Activated naive CD4-positive, alpha-beta T cell treated with anti-CD3 and anti-CD28 coated beads for 36 hours (primary cell): Measurements from ENCODE around the gene SLC15A4. TPM values are rescaled to one million over a fixed set of nuclear protein-coding genes. Genes with fewer than 3 reads are reported as not detected.
A peak's percentile ranks its signal among the peaks of the same experiment; 100 is the strongest.
"Not testable (repeated sequence)": the region's sequence is repeated elsewhere in the genome, so short reads cannot be mapped to it uniquely, and the experiment has no call there.

Experiments used
- CTCF ChIA-PET: fragments of 350-600 bp; sonication (Branson Sonifier 250); formaldehyde crosslinking; loops from one replicate; lab custom pipeline; 2021; ENCODE audit warnings: antibody characterized with exemption; lab: Charles Lee
- DNase-seq: peaks from one replicate; pipeline ENCODE4 v3.0.0-alpha.2; 2020
- H3K27ac Mint-ChIP-seq: one replicate; pipeline ENCODE4 v1.8.0; 2021; ENCODE audit warnings: mild to moderate bottlenecking, mixed read lengths
- H3K27me3 Mint-ChIP-seq: one replicate; pipeline ENCODE4 v1.8.0; 2021; ENCODE audit warnings: low read depth, mixed read lengths
- H3K36me3 Mint-ChIP-seq: one replicate; pipeline ENCODE4 v1.8.0; 2021; ENCODE audit warnings: low read depth, mixed read lengths
- H3K4me1 Mint-ChIP-seq: one replicate; pipeline ENCODE4 v1.8.0; 2021; ENCODE audit warnings: low read depth, mixed read lengths
- H3K4me3 Mint-ChIP-seq: one replicate; pipeline ENCODE4 v1.8.0; 2021; ENCODE audit warnings: mild to moderate bottlenecking, moderate library complexity, mixed read lengths
- H3K9me3 Mint-ChIP-seq: one replicate; pipeline ENCODE4 v1.8.0; 2021; ENCODE audit warnings: mixed read lengths
- intact Hi-C: fragments of 100-400 bp; cut with micrococcal nuclease; formaldehyde crosslinking; loops from one replicate; pipeline ENCODE4 v1.15.1; 2023
- total RNA-seq, 2 experiments: library from RNA; stranded (reverse); gene quantifications; one replicate each; pipeline ENCODE4 v1.2.3, GENCODE V29; 2021

Gene SLC15A4
- total RNA-seq, 2 experiments from 2014 or later, result 10.1 to 10.3 TPM

- H3K9me3 Mint-ChIP-seq, CTCF ChIA-PET, DNase-seq, H3K27ac Mint-ChIP-seq, H3K4me3 Mint-ChIP-seq, H3K36me3 Mint-ChIP-seq, intact Hi-C loops, H3K4me1 Mint-ChIP-seq: not testable (repeated sequence)
- H3K27me3 Mint-ChIP-seq, result peaks cover 14% of the 10 kb centered on the region
Observed at GRCh38 chr12:128839885-128840284, 16.1 kb upstream of the SLC15A4 start.

DNA sequence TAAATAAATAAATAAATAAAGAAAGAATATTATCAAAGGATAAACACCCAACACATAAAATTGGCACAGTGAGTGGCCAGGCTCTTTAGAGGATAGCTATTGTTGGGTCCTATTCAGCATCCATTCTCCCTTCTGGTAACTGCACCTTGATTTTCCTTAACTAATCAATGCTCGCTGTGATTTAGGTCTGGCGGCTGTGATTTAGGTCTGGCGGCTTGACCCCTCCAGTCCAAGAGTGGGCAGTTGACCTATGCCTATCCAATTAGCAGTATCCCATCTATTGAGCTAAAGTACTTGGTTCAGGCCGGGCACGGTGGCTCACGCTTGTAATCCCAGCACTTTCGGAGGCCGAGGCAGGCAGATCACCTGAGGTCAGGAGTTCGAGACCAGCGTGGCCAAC, 9.7 kb upstream of the SLC15A4 start:
- no peaks in the 10 kb centered on the region for H3K9me3 Mint-ChIP-seq
- H3K4me1 Mint-ChIP-seq, result peaks cover 8% of the 10 kb centered on the region
- no peaks in the 10 kb centered on the region for H3K36me3 Mint-ChIP-seq
- CTCF ChIA-PET, result interaction anchor here (1.1 kb wide), 1 partner anchor 8 kb away, joined by 3 read pairs; no protein-coding TSS in a partner anchor
- DNase-seq, result no peak
- intact Hi-C loops, result no loop called here
- H3K27ac Mint-ChIP-seq, result no peak overlapping the region
- H3K4me3 Mint-ChIP-seq, result no peak overlapping the region
- peaks cover 20% of the 10 kb centered on the region for H3K27me3 Mint-ChIP-seq

GRCh38 chr12:128830505-128830893, 6.7 kb upstream of the SLC15A4 start:
- Mint-ChIP-seq H3K9me3 (peaks cover 4% of the 10 kb centered on the region), H3K4me3 (no peak overlapping the region), H3K27ac (no peak overlapping the region), H3K27me3 (peaks cover 22% of the 10 kb centered on the region), H3K4me1 (peaks cover 8% of the 10 kb centered on the region), H3K36me3 (no peaks in the 10 kb centered on the region)
- CTCF ChIA-PET, result interaction anchor here (1.6 kb wide), 1 partner anchor 49 kb away, joined by 5 read pairs; no protein-coding TSS in a partner anchor
- intact Hi-C loops, result loop anchor here (1.0 kb wide), 1 partner anchor 85 kb away; no protein-coding TSS in a partner anchor
- no peak for DNase-seq

DNA sequence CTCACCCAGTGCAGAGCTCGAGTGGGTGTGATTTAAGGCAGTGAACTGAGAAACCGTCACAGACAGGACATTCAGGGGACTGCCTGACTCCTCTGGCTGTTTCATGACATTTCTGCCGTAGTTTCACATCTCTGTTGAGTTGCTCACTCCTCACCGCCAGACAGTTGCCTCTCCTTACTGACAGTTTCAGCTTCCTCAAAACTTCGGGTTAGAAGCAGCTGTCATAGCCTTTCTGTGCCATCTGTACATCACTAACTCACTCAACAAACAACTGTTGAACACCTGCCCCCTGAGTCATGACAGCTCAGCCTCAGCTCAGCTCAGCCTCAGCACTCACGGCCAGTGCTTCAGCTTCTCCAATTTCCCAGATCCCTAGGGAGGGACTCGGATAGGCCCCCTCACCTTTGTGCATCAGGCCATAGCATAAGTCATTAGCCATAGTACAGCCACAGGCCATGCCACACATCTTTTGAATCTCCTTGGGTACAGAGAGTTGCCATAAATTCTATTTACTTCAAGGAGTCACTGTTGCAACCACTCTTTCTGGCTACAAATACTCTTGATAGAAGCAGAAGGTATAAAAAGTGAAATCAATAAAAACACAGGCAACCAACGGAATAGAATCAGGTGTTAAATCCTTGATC, 6.2 kb upstream of the SLC15A4 start:
- peaks cover 4% of the 10 kb centered on the region for H3K9me3 Mint-ChIP-seq
- no peak overlapping the region for H3K4me3 Mint-ChIP-seq
- CTCF ChIA-PET, result interaction anchor here (1.6 kb wide), 1 partner anchor 48 kb away, joined by 5 read pairs; no protein-coding TSS in a partner anchor
- peak overlapping the region; percentile 37 for H3K27ac Mint-ChIP-seq
- no peaks in the 10 kb centered on the region for H3K36me3 Mint-ChIP-seq
- DNase-seq, result peak; percentile 40
- peaks cover 18% of the 10 kb centered on the region for H3K27me3 Mint-ChIP-seq
- intact Hi-C loops, result loop anchor here (1.0 kb wide), 1 partner anchor 85 kb away; no protein-coding TSS in a partner anchor
- H3K4me1 Mint-ChIP-seq, result peaks cover 9% of the 10 kb centered on the region

- Mint-ChIP-seq H3K9me3 (peaks cover 4% of the 10 kb centered on the region), H3K36me3 (no peaks in the 10 kb centered on the region), H3K4me3 (no peak overlapping the region), H3K4me1 (peaks cover 14% of the 10 kb centered on the region), H3K27ac (no peak overlapping the region), H3K27me3 (peaks cover 18% of the 10 kb centered on the region)
- CTCF ChIA-PET, result no interaction called here
- no peak for DNase-seq
- intact Hi-C loops, result no loop called here
Observed at GRCh38 chr12:128827724-128828123, 4.0 kb upstream of the SLC15A4 start.

- intact Hi-C loops, result no loop called here
- no peak overlapping the region for H3K4me3 Mint-ChIP-seq
Observed at GRCh38 chr12:128825835-128826234, 2.1 kb upstream of the SLC15A4 start.

DNA sequence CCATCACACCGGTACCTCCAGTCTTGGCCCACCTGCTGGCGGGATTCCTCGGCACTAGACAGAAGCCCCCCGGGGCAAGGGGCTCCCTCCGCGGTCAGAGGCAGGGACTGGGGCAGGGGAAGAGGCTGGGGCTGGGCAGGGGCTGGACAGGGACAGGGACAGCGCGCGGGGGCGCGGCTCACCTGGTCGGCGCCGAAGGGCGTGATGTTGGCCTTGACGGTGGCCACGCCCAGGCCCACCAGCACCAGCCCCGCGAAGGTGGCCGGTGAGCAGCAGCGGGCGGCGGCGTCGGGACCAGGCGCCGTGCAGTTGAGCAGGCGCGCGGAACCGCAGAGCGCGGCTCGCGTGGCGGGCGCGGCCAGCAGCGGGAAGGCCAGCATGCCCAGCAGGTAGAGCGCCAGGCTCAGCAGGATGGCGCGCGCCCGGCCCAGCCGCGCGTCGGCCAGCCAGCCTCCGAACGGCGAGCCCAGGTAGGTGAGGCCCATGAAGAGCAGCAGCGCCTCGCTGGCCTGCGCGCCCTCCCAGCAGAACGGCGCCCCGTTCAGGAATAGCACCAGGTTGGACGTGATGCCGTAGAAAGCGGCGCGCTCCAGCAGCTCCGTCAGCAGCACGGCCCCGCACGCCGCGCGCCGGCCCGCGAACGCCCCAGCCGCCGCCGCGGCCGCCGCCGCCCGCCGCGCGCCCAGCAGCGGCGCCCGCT, 392 bp downstream of the SLC15A4 start:
- CTCF ChIA-PET, result interaction anchor here (1.0 kb wide), 1 partner anchor 40 kb away, joined by 3 read pairs; no protein-coding TSS in a partner anchor
- no peak overlapping the region for H3K27ac Mint-ChIP-seq
- peaks cover 15% of the 10 kb centered on the region for H3K36me3 Mint-ChIP-seq
- no peak for DNase-seq
- intact Hi-C loops, result no loop called here
- peaks cover 6% of the 10 kb centered on the region for H3K27me3 Mint-ChIP-seq
- peaks cover 34% of the 10 kb centered on the region for H3K4me1 Mint-ChIP-seq
- H3K4me3 Mint-ChIP-seq, result peak overlapping the region; percentile 79
- H3K9me3 Mint-ChIP-seq, result peaks cover 4% of the 10 kb centered on the region

More at GRCh38 chr12:128825835-128826234, 2.1 kb upstream of the SLC15A4 start:
- DNase-seq, result no peak
- CTCF ChIA-PET, result interaction anchor here (0.8 to 1.5 kb wide), 2 partner anchors 8 to 775 kb away, joined by 3 read pairs; no protein-coding TSS in a partner anchor
- Mint-ChIP-seq H3K9me3 (peaks cover 4% of the 10 kb centered on the region), H3K27me3 (peaks cover 18% of the 10 kb centered on the region), H3K36me3 (peaks cover 7% of the 10 kb centered on the region), H3K4me1 (peaks cover 29% of the 10 kb centered on the region), H3K27ac (no peak overlapping the region)

DNA sequence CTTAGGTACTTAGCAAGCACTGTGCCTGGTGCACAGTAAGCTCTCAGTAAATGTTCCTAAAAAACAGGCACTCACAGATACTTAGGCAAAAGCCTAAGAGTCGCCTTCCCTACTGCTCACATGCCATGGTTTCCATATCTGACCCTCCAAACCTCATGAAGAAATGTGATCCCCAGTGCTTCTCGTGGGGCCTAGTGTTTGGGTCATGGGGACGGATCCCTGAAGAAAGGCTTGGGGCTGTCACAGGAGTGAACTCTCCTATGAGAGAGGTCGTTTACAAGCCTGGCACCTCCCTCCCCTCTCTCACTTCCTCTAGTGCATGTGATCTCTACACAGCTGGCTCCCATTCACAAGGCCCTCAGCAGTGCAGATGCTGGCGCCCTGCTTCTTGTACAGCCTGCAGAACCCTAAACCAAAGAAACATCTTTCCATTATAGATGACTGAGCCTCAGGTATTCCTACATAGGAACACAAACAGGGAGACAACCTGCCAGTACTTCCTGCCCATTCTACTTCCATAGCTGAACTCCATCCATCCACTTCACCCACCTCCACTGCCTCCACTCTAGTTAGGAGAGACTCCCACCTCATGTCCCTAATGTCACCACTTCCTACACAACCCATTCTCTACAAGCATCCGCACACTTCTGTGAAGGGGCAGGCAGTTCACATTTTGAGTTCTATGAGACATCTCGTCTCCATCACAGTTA, 2.9 kb downstream of the SLC15A4 start:
- Mint-ChIP-seq H3K4me3 (no peak overlapping the region), H3K27me3 (no peaks in the 10 kb centered on the region), H3K4me1 (peaks cover 54% of the 10 kb centered on the region), H3K36me3 (peaks cover 17% of the 10 kb centered on the region), H3K27ac (no peak overlapping the region), H3K9me3 (no peaks in the 10 kb centered on the region)
- intact Hi-C loops, result no loop called here
- DNase-seq, result no peak
- CTCF ChIA-PET, result no interaction called here

DNA sequence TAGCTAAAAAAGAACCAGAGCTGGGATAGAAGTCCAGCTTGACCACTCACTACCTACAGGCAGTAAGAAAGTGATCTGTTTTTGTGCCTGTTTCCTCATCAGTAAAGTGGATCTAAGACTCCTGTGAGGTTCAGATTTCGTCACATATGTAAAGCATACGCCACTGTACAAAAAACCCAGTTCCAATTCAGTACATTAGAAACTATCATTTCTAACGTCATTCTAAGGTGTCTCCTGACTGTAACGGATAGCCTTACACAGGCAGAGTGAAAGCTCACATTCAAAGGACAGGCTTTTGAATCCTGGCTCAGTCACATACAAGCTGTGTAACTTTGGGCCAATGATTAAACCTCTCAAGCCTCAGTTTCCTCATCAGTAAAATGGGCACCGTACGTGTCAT, 3.5 kb downstream of the SLC15A4 start:
- no peak for DNase-seq
- peaks cover 54% of the 10 kb centered on the region for H3K4me1 Mint-ChIP-seq
- no peak overlapping the region for H3K4me3 Mint-ChIP-seq
- intact Hi-C loops, result no loop called here
- H3K27ac Mint-ChIP-seq, result no peak overlapping the region
- no peaks in the 10 kb centered on the region for H3K9me3 Mint-ChIP-seq
- CTCF ChIA-PET, result no interaction called here
- H3K36me3 Mint-ChIP-seq, result peaks cover 19% of the 10 kb centered on the region
- H3K27me3 Mint-ChIP-seq, result no peaks in the 10 kb centered on the region

DNA sequence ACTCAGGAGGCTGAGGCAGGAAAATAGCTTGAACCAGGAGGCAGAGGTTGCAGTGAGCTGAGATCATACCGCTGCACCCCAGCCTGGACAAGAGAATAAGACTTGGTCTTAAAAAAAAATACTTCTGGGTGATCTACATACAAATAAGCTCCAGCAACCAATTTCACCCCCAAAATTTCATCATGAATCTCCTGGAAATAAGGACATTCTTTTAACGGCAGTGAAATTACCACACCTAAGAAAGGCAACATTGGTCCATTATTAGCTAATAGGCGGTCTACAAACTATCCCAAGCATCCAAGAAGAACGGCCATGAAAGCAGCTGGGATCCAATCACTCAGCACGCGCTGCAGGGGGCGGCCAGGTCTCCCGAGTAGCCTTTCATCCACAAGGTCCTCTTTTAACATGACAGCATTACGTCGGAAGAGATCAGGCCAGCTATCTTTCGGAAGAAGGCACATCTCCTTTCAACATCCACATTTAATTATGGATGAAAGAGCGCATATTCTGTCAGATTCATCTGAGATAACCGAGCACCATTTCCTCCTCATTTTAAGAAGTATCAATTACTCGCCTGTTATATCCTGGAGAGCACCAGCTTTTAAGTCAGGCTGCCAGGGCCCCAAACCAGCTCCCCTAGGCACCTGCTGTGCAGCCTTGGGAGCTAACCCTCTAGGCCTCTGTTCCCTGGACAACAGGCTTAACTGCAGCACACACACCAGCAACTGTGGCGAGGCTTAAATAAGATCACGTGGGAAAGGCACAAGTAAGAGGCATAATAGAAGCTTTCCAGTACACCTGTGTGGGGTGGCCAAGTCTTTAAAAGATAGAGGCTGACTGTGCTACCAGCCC, 4.2 kb downstream of the SLC15A4 start:
- H3K27ac Mint-ChIP-seq, result no peak overlapping the region
- no peak overlapping the region for H3K4me3 Mint-ChIP-seq
- peaks cover 49% of the 10 kb centered on the region for H3K4me1 Mint-ChIP-seq
- DNase-seq, result no peak
- H3K36me3 Mint-ChIP-seq, result peaks cover 25% of the 10 kb centered on the region
- intact Hi-C loops, result no loop called here
- CTCF ChIA-PET, result no interaction called here
- no peaks in the 10 kb centered on the region for H3K27me3 Mint-ChIP-seq
- no peaks in the 10 kb centered on the region for H3K9me3 Mint-ChIP-seq

DNA sequence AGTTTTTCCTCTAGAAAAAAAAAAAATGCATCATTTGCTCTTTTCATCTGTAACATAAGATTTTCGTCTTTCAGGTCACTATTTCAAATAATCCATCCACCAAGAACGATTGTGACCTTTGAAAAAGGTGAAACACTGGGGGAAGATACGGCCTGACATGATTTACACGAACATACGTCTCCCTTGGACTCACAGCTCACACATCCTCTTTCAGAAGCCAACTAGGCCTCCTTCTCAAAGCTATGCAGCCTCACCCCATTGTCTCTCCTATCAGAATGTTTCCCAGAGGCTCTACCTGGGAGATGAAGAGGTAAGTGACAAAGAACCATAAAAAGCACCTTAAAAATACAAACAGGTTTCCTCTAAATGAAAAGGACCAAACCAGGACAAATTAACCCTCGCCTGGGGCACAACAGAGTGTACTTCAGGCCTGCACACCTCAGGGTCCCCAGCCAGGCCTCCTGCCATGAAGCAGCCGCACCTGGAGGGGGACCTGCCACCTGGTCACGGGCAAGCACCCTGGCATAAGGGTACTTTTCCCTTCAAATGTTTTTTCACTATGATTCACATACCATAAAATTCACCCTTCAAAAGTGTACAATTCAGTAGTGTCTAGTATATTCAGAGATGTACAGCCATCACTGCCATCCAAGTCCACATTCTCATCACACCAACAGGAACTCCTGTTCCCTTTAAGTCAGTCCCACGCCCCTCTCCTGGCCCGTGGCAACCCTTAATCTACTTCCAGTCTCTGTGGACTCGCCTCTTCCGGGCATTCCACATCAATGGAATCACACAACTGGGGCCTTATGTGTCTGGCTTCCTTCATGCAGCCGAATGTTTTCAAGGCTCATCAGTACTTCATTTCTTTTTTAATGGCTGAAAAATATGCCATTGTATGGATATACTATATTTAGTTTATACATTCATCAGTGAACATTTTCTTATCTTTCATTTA, 5.4 kb downstream of the SLC15A4 start:
- H3K36me3 Mint-ChIP-seq, result peaks cover 35% of the 10 kb centered on the region
- H3K9me3 Mint-ChIP-seq, result no peaks in the 10 kb centered on the region
- intact Hi-C loops, result no loop called here
- no peaks in the 10 kb centered on the region for H3K27me3 Mint-ChIP-seq
- CTCF ChIA-PET, result no interaction called here
- peaks cover 49% of the 10 kb centered on the region for H3K4me1 Mint-ChIP-seq
- DNase-seq, result no peak
- H3K4me3 Mint-ChIP-seq, result no peak overlapping the region
- no peak overlapping the region for H3K27ac Mint-ChIP-seq
